ENCODE measurements around the gene CLCA2.

Gene CLCA2

GRCh38 chr1:86423873-86424272, at the start of gene CLCA2:
TSS of gene CLCA2 (plus strand) at chr1:86424171. CDS start at chr1:86424248, 77 bp downstream.
- TF ChIP-seq GATA3 (IDR thresholded peaks at IDR 0.05; ENCODE audit: low read depth, low read length), result no peak
- TF ChIP-seq GATA2 (IDR thresholded peaks at IDR 0.05; ENCODE audit: low read depth, low read length), result no peak

GRCh38 chr1:86375688-86376087, 48.3 kb upstream of the CLCA2 start:
- TF ChIP-seq GATA2 (IDR thresholded peaks at IDR 0.05; ENCODE audit: low read depth, low read length) (no peak), GATA3 (IDR thresholded peaks at IDR 0.05; ENCODE audit: low read depth, low read length) (no peak)

- TF ChIP-seq GATA3 (IDR thresholded peaks at IDR 0.05; ENCODE audit: low read depth, low read length), result no peak
- no peak for TF ChIP-seq GATA2 (IDR thresholded peaks at IDR 0.05; ENCODE audit: low read depth, low read length)
These were observed 46.6 kb upstream of the CLCA2 start for GRCh38 chr1:86377341-86377740.

GRCh38 chr1:86378813-86379212, 45.2 kb upstream of the CLCA2 start:
- TF ChIP-seq GATA2 (IDR thresholded peaks at IDR 0.05; ENCODE audit: low read depth, low read length) (no peak), GATA3 (IDR thresholded peaks at IDR 0.05; ENCODE audit: low read depth, low read length) (no peak)

GRCh38 chr1:86380257-86380861, 43.6 kb upstream of the CLCA2 start:
- TF ChIP-seq GATA2 (IDR thresholded peaks at IDR 0.05; ENCODE audit: low read depth, low read length), result no peak
- no peak for TF ChIP-seq GATA3 (IDR thresholded peaks at IDR 0.05; ENCODE audit: low read depth, low read length)

- TF ChIP-seq GATA3 (IDR thresholded peaks at IDR 0.05; ENCODE audit: low read depth, low read length), result no peak
- no peak for TF ChIP-seq GATA2 (IDR thresholded peaks at IDR 0.05; ENCODE audit: low read depth, low read length)
These were observed 42.7 kb upstream of the CLCA2 start for GRCh38 chr1:86381223-86381622.

GRCh38 chr1:86382878-86383277, 41.1 kb upstream of the CLCA2 start:
- no peak for TF ChIP-seq GATA2 (IDR thresholded peaks at IDR 0.05; ENCODE audit: low read depth, low read length)
- TF ChIP-seq GATA3 (IDR thresholded peaks at IDR 0.05; ENCODE audit: low read depth, low read length), result no peak

- TF ChIP-seq GATA3 (IDR thresholded peaks at IDR 0.05; ENCODE audit: low read depth, low read length) (no peak), GATA2 (IDR thresholded peaks at IDR 0.05; ENCODE audit: low read depth, low read length) (no peak)
These were observed 35.9 kb upstream of the CLCA2 start for GRCh38 chr1:86387916-86388627.

- TF ChIP-seq GATA3 (IDR thresholded peaks at IDR 0.05; ENCODE audit: low read depth, low read length), result no peak
- no peak for TF ChIP-seq GATA2 (IDR thresholded peaks at IDR 0.05; ENCODE audit: low read depth, low read length)
These were observed 35.2 kb upstream of the CLCA2 start for GRCh38 chr1:86388777-86389176.

GRCh38 chr1:86389307-86389706, 34.7 kb upstream of the CLCA2 start:
- TF ChIP-seq GATA3 (IDR thresholded peaks at IDR 0.05; ENCODE audit: low read depth, low read length) (no peak), GATA2 (IDR thresholded peaks at IDR 0.05; ENCODE audit: low read depth, low read length) (no peak)

GRCh38 chr1:86394416-86394815, 29.6 kb upstream of the CLCA2 start:
- no peak for TF ChIP-seq GATA2 (IDR thresholded peaks at IDR 0.05; ENCODE audit: low read depth, low read length)
- no peak for TF ChIP-seq GATA3 (IDR thresholded peaks at IDR 0.05; ENCODE audit: low read depth, low read length)

GRCh38 chr1:86395751-86396497, 28.0 kb upstream of the CLCA2 start, which contains the start of gene ODF2L:
TSS of gene ODF2L (minus strand) at chr1:86396323. CDS start at chr1:86387027, 9,296 bp downstream.
- TF ChIP-seq GATA2 (IDR thresholded peaks at IDR 0.05; ENCODE audit: low read depth, low read length), result no peak
- no peak for TF ChIP-seq GATA3 (IDR thresholded peaks at IDR 0.05; ENCODE audit: low read depth, low read length)

GRCh38 chr1:86396498-86396890, 27.5 kb upstream of the CLCA2 start:
- TF ChIP-seq GATA2 (IDR thresholded peaks at IDR 0.05; ENCODE audit: low read depth, low read length) (no peak), GATA3 (IDR thresholded peaks at IDR 0.05; ENCODE audit: low read depth, low read length) (no peak)

- TF ChIP-seq GATA3 (IDR thresholded peaks at IDR 0.05; ENCODE audit: low read depth, low read length), result no peak
- TF ChIP-seq GATA2 (IDR thresholded peaks at IDR 0.05; ENCODE audit: low read depth, low read length), result no peak
These were observed 14.5 kb upstream of the CLCA2 start for GRCh38 chr1:86409416-86410021.
